Osteoblast (primary cell): ENCODE data around the gene TMEM30B. TPM values are rescaled to one million over a fixed set of nuclear protein-coding genes. Genes with fewer than 3 reads are reported as not detected.

Experiments
- DNase-seq: peaks from one replicate; pipeline ENCODE4 v3.0.0; 2011; ENCODE audit warnings: low spot score, mixed read lengths; ENCODE audit not compliant: insufficient read length; ENCODE audit errors: missing footprints
- H2AFZ ChIP-seq: 2 replicates; pipeline ENCODE4 v1.6.0; 2011; ENCODE audit warnings: mild to moderate bottlenecking, low read length
- H3K27ac ChIP-seq: 2 replicates; pipeline ENCODE4 v1.5.1; 2011; ENCODE audit warnings: mild to moderate bottlenecking, low read depth, low read length, moderate library complexity
- H3K27me3 ChIP-seq: 2 replicates; pipeline ENCODE4 v1.6.0; 2012; ENCODE audit warnings: mild to moderate bottlenecking, control low read depth, inconsistent platforms, low read length, moderate library complexity; ENCODE audit not compliant: insufficient read depth
- H3K36me3 ChIP-seq: 2 replicates; pipeline ENCODE4 v1.5.1; 2011; ENCODE audit warnings: mild to moderate bottlenecking, low read length, control low read depth, moderate library complexity; ENCODE audit not compliant: insufficient read depth
- H3K4me1 ChIP-seq: 2 replicates; pipeline ENCODE4 v1.5.1; 2011; ENCODE audit warnings: mild to moderate bottlenecking, low read length, control low read depth, moderate library complexity; ENCODE audit not compliant: insufficient read depth
- H3K4me2 ChIP-seq: 2 replicates; pipeline ENCODE4 v1.6.0; 2011; ENCODE audit warnings: mild to moderate bottlenecking, low read length; ENCODE audit not compliant: insufficient read depth
- H3K4me3 ChIP-seq: fragments of 200-600 bp; sonication (generic); 3 replicates; pipeline ENCODE4 v1.5.1; 2012; ENCODE audit warnings: mild to moderate bottlenecking, low read length, inconsistent platforms; ENCODE audit not compliant: insufficient read depth
- H3K79me2 ChIP-seq: 2 replicates; pipeline ENCODE4 v1.6.0; 2012; ENCODE audit warnings: mild to moderate bottlenecking, low read length, control low read depth, inconsistent platforms; ENCODE audit not compliant: insufficient read depth
- H3K9me3 ChIP-seq: 2 replicates; pipeline ENCODE4 v1.5.1; 2011; ENCODE audit warnings: low read depth, low read length, control low read depth
- H4K20me1 ChIP-seq: 2 replicates; pipeline ENCODE4 v1.6.0; 2012; ENCODE audit warnings: mild to moderate bottlenecking, low read length, control low read depth; ENCODE audit not compliant: insufficient read depth
- total RNA-seq: library from RNA; depleted of rRNA; stranded (reverse); fragments of >200 nt; gene quantifications from 2 replicates; pipeline ENCODE4 v1.2.3, GENCODE V29; 2012
- TF ChIP-seq, protein P1 (sequence below): IDR thresholded peaks from 2 replicates; pipeline ENCODE4 v1.5.1; 2011; ENCODE audit warnings: mild to moderate bottlenecking, low read depth, low read length, moderate library complexity; ENCODE audit errors: extremely low read depth

Gene TMEM30B
- total RNA-seq, 1 donor: 1.1 TPM

- no peaks in the 10 kb centered on the region for H3K36me3 ChIP-seq
- H3K9me3 ChIP-seq: no peaks in the 10 kb centered on the region
- no peak overlapping the region for H3K27ac ChIP-seq
- no peaks in the 10 kb centered on the region for H4K20me1 ChIP-seq
- H2AFZ ChIP-seq: no peak overlapping the region
- no peaks in the 10 kb centered on the region for H3K79me2 ChIP-seq
- no peaks in the 10 kb centered on the region for H3K4me1 ChIP-seq
- DNase-seq: no peak
- no peak overlapping the region for H3K4me3 ChIP-seq
- no peak overlapping the region for H3K4me2 ChIP-seq
- H3K27me3 ChIP-seq: peaks cover 6% of the 10 kb centered on the region
- TF ChIP-seq, protein P1, sequence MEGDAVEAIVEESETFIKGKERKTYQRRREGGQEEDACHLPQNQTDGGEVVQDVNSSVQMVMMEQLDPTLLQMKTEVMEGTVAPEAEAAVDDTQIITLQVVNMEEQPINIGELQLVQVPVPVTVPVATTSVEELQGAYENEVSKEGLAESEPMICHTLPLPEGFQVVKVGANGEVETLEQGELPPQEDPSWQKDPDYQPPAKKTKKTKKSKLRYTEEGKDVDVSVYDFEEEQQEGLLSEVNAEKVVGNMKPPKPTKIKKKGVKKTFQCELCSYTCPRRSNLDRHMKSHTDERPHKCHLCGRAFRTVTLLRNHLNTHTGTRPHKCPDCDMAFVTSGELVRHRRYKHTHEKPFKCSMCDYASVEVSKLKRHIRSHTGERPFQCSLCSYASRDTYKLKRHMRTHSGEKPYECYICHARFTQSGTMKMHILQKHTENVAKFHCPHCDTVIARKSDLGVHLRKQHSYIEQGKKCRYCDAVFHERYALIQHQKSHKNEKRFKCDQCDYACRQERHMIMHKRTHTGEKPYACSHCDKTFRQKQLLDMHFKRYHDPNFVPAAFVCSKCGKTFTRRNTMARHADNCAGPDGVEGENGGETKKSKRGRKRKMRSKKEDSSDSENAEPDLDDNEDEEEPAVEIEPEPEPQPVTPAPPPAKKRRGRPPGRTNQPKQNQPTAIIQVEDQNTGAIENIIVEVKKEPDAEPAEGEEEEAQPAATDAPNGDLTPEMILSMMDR: no peak
These were observed 15.0 kb upstream of the TMEM30B start for GRCh38 chr14:61296151-61296550.

GRCh38 chr14:61290701-61291100 lies 9.6 kb upstream of the TMEM30B start:
- Histone ChIP-seq H3K9me3 (no peaks in the 10 kb centered on the region), H3K4me3 (no peak overlapping the region), H3K4me1 (peaks cover 3% of the 10 kb centered on the region), H3K27me3 (no peaks in the 10 kb centered on the region), H3K79me2 (no peaks in the 10 kb centered on the region), H3K36me3 (no peaks in the 10 kb centered on the region), H2AFZ (no peak overlapping the region), H3K4me2 (no peak overlapping the region), H4K20me1 (no peaks in the 10 kb centered on the region), H3K27ac (no peak overlapping the region)
- TF ChIP-seq, protein P1: no peak
- no peak for DNase-seq

- no peaks in the 10 kb centered on the region for H3K9me3 ChIP-seq
- no peak overlapping the region for H2AFZ ChIP-seq
- H4K20me1 ChIP-seq: no peaks in the 10 kb centered on the region
- no peaks in the 10 kb centered on the region for H3K36me3 ChIP-seq
- no peak overlapping the region for H3K4me2 ChIP-seq
- no peak for DNase-seq
- TF ChIP-seq, protein P1: no peak
- no peak overlapping the region for H3K27ac ChIP-seq
- H3K4me1 ChIP-seq: peaks cover 3% of the 10 kb centered on the region
- no peaks in the 10 kb centered on the region for H3K79me2 ChIP-seq
- no peak overlapping the region for H3K4me3 ChIP-seq
- H3K27me3 ChIP-seq: no peaks in the 10 kb centered on the region
These were observed 7.6 kb upstream of the TMEM30B start for GRCh38 chr14:61288720-61289119.

DNA sequence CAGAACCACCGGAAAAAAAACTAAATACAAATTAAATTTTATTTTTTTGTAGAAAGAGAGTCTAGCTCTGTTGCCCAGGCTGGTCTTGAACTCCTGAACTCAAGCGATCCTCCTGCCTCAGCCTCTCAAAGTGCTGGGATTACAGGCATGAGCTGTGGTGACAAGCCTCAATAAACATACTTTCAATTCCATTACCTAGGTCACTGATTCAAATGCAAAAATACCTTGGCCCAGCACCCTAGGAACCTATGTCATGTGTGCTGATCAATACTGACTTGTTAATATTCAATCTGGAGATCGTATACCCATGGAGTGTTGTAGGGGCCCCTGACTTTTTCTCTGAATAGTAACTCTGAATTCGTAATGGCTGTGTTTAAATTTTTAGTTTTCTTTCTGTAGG lies 7.1 kb upstream of the TMEM30B start:
- Histone ChIP-seq H3K36me3 (no peaks in the 10 kb centered on the region), H3K79me2 (no peaks in the 10 kb centered on the region), H3K4me1 (peaks cover 3% of the 10 kb centered on the region), H4K20me1 (no peaks in the 10 kb centered on the region), H3K27me3 (no peaks in the 10 kb centered on the region), H3K27ac (no peak overlapping the region), H3K4me2 (no peak overlapping the region), H3K4me3 (no peak overlapping the region), H3K9me3 (no peaks in the 10 kb centered on the region), H2AFZ (no peak overlapping the region)
- TF ChIP-seq, protein P1: no peak
- DNase-seq: no peak
